ENCODE measurements around the gene STKLD1. TPM values are rescaled to one million over a fixed set of nuclear protein-coding genes. Genes with fewer than 3 reads are reported as not detected.
A peak's percentile ranks its signal among the peaks of the same experiment; 100 is the strongest.

STKLD1 gene
- total RNA-seq, 1 experiment from 2014 or later: 3.4 TPM

DNA sequence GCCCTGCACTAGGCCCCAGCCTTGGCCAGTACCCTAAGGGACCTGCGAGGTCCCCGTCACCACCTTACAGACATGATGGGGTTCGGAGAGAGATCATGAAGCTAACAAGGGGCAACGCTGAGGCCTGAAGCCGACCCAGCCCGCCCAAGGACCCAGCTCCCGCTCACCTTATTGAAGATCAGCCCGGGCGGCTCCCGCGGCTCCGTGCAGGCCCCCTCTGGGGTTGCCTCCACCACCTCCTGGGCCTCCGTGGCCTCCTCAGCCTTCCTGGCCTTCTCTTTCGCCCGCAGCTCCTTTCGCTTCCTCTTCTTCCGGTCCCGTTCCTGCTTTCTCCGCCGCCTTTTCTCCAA is 43.8 kb upstream of the STKLD1 start:
- no peaks in the 10 kb centered on the region for H3K9me3 ChIP-seq
- Mint-ChIP-seq H3K4me3 (ENCODE audit: unreplicated experiment) (no peak overlapping the region), H3K27me3 (ENCODE audit: insufficient read depth, unreplicated experiment) (no peaks in the 10 kb centered on the region), H3K36me3 (ENCODE audit: insufficient read depth, unreplicated experiment) (peaks cover 85% of the 10 kb centered on the region), H3K4me1 (ENCODE audit: low read depth, unreplicated experiment) (no peaks in the 10 kb centered on the region), H3K9me3 (ENCODE audit: unreplicated experiment) (no peaks in the 10 kb centered on the region), H3K27ac (ENCODE audit: unreplicated experiment) (no peak overlapping the region)
- BruUV-seq (replicated peaks): no TSS peak
- H3K4me1 ChIP-seq: peaks cover 6% of the 10 kb centered on the region; the same call in 1 of the 2 replicates
- TF ChIP-seq, protein P1, sequence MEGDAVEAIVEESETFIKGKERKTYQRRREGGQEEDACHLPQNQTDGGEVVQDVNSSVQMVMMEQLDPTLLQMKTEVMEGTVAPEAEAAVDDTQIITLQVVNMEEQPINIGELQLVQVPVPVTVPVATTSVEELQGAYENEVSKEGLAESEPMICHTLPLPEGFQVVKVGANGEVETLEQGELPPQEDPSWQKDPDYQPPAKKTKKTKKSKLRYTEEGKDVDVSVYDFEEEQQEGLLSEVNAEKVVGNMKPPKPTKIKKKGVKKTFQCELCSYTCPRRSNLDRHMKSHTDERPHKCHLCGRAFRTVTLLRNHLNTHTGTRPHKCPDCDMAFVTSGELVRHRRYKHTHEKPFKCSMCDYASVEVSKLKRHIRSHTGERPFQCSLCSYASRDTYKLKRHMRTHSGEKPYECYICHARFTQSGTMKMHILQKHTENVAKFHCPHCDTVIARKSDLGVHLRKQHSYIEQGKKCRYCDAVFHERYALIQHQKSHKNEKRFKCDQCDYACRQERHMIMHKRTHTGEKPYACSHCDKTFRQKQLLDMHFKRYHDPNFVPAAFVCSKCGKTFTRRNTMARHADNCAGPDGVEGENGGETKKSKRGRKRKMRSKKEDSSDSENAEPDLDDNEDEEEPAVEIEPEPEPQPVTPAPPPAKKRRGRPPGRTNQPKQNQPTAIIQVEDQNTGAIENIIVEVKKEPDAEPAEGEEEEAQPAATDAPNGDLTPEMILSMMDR (IDR thresholded peaks at IDR 0.05; ENCODE audit: insufficient read depth in 1 of 2, low read depth in 1 of 2, low read length in 1 of 2, severe bottlenecking in 1 of 2, unreplicated experiment in 1 of 2): no peak
- ChIA-PET POLR2A (no interaction called here), CTCF (interaction anchor here (4.4 kb wide), 1 partner anchor 145 kb away, joined by 20 read pairs; no protein-coding TSS in a partner anchor)
- intact Hi-C loops (cut with micrococcal nuclease; ENCODE audit: unreplicated experiment): no loop called here
- DNase-seq: no peak
- H3K36me3 ChIP-seq (ENCODE audit: control insufficient read depth, insufficient read depth, low read length): peaks cover 13% of the 10 kb centered on the region
- no peaks in the 10 kb centered on the region for H3K27me3 ChIP-seq (replicated peaks; ENCODE audit: control insufficient read depth, insufficient read depth, low read length)
- no peak overlapping the region for H3K4me3 ChIP-seq (ENCODE audit: low read depth, low read length)

DNA sequence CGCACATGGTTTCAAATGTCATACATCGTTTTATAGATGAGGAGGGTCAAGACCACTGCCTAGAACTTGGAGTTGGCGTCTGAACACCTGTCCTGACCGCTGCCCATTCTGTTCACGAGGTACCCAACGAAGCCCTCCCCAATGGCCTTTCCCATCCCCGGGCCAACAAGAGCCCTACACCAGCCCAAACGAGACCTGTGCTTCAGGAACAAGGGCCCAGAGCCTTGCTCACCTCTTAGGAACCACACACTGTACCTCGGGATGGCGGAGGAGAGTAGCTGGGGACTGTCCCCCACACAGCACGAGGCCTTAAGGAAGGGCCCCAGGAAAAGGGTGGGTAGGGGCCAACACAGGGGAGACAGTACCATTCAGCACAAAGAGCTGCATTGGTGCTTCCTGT is 43.2 kb upstream of the STKLD1 start:
- H3K36me3 Mint-ChIP-seq (ENCODE audit: insufficient read depth, unreplicated experiment): peaks cover 83% of the 10 kb centered on the region
- no peaks in the 10 kb centered on the region for H3K9me3 ChIP-seq
- H3K4me1 Mint-ChIP-seq (ENCODE audit: low read depth, unreplicated experiment): no peaks in the 10 kb centered on the region
- H3K9me3 Mint-ChIP-seq (ENCODE audit: unreplicated experiment): no peaks in the 10 kb centered on the region
- H3K27me3 Mint-ChIP-seq (ENCODE audit: insufficient read depth, unreplicated experiment): no peaks in the 10 kb centered on the region
- intact Hi-C loops (cut with micrococcal nuclease; ENCODE audit: unreplicated experiment): no loop called here
- no peak overlapping the region for H3K4me3 Mint-ChIP-seq (ENCODE audit: unreplicated experiment)
- no TSS peak for BruUV-seq (replicated peaks)
- no peak for DNase-seq
- ChIA-PET CTCF (interaction anchor here (4.4 kb wide), 1 partner anchor 146 kb away, joined by 20 read pairs; no protein-coding TSS in a partner anchor), POLR2A (interaction anchor here (0.5 kb wide), 1 partner anchor 285 kb away, joined by 3 read pairs; no protein-coding TSS in a partner anchor)
- no peak overlapping the region for H3K4me3 ChIP-seq (ENCODE audit: low read depth, low read length)
- peaks cover 13% of the 10 kb centered on the region for H3K36me3 ChIP-seq (ENCODE audit: control insufficient read depth, insufficient read depth, low read length)
- H3K4me1 ChIP-seq: peaks cover 6% of the 10 kb centered on the region; the same call in 1 of the 2 replicates
- TF ChIP-seq, protein P1 (IDR thresholded peaks at IDR 0.05; ENCODE audit: insufficient read depth in 1 of 2, low read depth in 1 of 2, low read length in 1 of 2, severe bottlenecking in 1 of 2, unreplicated experiment in 1 of 2): no peak
- no peaks in the 10 kb centered on the region for H3K27me3 ChIP-seq (replicated peaks; ENCODE audit: control insufficient read depth, insufficient read depth, low read length)
- H3K27ac Mint-ChIP-seq (ENCODE audit: unreplicated experiment): no peak overlapping the region

DNA sequence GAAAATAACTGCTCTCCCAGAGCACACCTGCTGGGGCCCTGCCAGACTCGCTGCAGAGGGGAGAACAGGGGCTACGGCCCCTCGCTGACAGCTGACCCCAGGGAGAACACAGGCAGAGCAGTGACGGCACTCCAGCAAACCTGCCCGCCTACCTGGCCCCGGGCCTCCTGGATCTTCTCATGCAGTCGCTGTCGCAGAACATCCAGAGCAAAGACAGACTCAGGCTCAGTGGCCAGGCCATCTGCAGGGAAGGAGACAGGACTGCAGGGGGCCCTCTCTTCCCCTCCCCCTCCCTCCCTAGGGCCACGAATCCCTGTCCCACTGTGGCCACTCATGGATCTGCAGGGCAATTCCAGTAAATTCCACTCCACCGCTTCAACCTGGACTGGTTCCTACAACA is 42.6 kb upstream of the STKLD1 start:
- ChIA-PET CTCF (interaction anchor here (4.4 kb wide), 1 partner anchor 146 kb away, joined by 20 read pairs; no protein-coding TSS in a partner anchor), POLR2A (interaction anchor here (0.5 kb wide), 1 partner anchor 285 kb away, joined by 3 read pairs; no protein-coding TSS in a partner anchor)
- TF ChIP-seq, protein P1 (IDR thresholded peaks at IDR 0.05; ENCODE audit: insufficient read depth in 1 of 2, low read depth in 1 of 2, low read length in 1 of 2, severe bottlenecking in 1 of 2, unreplicated experiment in 1 of 2): no peak
- H3K4me3 ChIP-seq (ENCODE audit: low read depth, low read length): no peak overlapping the region
- peak in 1 of 2 experiments; percentile 26 for DNase-seq
- Mint-ChIP-seq H3K27ac (ENCODE audit: unreplicated experiment) (no peak overlapping the region), H3K27me3 (ENCODE audit: insufficient read depth, unreplicated experiment) (no peaks in the 10 kb centered on the region), H3K9me3 (ENCODE audit: unreplicated experiment) (no peaks in the 10 kb centered on the region), H3K36me3 (ENCODE audit: insufficient read depth, unreplicated experiment) (peaks cover 79% of the 10 kb centered on the region), H3K4me1 (ENCODE audit: low read depth, unreplicated experiment) (no peaks in the 10 kb centered on the region), H3K4me3 (ENCODE audit: unreplicated experiment) (no peak overlapping the region)
- H3K36me3 ChIP-seq (ENCODE audit: control insufficient read depth, insufficient read depth, low read length): peaks cover 13% of the 10 kb centered on the region
- intact Hi-C loops (cut with micrococcal nuclease; ENCODE audit: unreplicated experiment): no loop called here
- no peaks in the 10 kb centered on the region for H3K27me3 ChIP-seq (replicated peaks; ENCODE audit: control insufficient read depth, insufficient read depth, low read length)
- no TSS peak for BruUV-seq (replicated peaks)
- peaks cover 6% of the 10 kb centered on the region; the same call in 1 of the 2 replicates for H3K4me1 ChIP-seq
- H3K9me3 ChIP-seq: no peaks in the 10 kb centered on the region
